Thoracic aorta (tissue), 2 donors: ENCODE data around the gene MED23. TPM values are rescaled to one million over a fixed set of nuclear protein-coding genes. Genes with fewer than 3 reads are reported as not detected.

Experiments
- ATAC-seq: fragments of 150-250 bp; one replicate; pipeline ENCODE4 v1.8.0; 2017; ENCODE audit warnings: low read depth; ENCODE audit not compliant: insufficient number of reproducible peaks, low FRiP score
- DNase-seq: peaks from one replicate; pipeline ENCODE4 v3.0.0-alpha.2; 2020; ENCODE audit warnings: low spot score
- H3K27ac ChIP-seq, 2 donors: fragments of 200-600 bp; sonication (generic); 1 replicate in 1 of 2; 2 replicates in 1 of 2; pipeline ENCODE4 v1.5.1; 2016; ENCODE audit warnings: mild to moderate bottlenecking in 2 of 2, moderate library complexity in 2 of 2
- H3K27me3 ChIP-seq: fragments of 200-600 bp; sonication (generic); replicated peaks from 2 replicates; pipeline ENCODE4 v1.6.0; 2016; ENCODE audit warnings: mild to moderate bottlenecking; ENCODE audit not compliant: insufficient read depth
- H3K36me3 ChIP-seq: fragments of 200-600 bp; sonication (generic); one replicate; pipeline ENCODE4 v1.5.1; 2016
- H3K4me1 ChIP-seq, 2 donors: fragments of 200-600 bp; sonication (generic); 1 replicate in 1 of 2; 2 replicates in 1 of 2; pipeline versions ENCODE4 v1.5.1 to v1.6.0; 2016; ENCODE audit warnings: low read depth in 2 of 2, mild to moderate bottlenecking in 1 of 2; ENCODE audit not compliant: control insufficient read depth in 1 of 2
- H3K4me3 ChIP-seq: fragments of 200-600 bp; sonication (generic); 2 replicates; pipeline ENCODE4 v1.5.1; 2016; ENCODE audit warnings: mild to moderate bottlenecking
- H3K9me3 ChIP-seq: fragments of 200-600 bp; sonication (generic); 2 replicates; pipeline ENCODE4 v1.5.1; 2016
- total RNA-seq, 2 donors: library from RNA; depleted of rRNA; stranded (reverse); fragments of >200 nt; gene quantifications; one replicate each; pipeline versions ENCODE4 v1.1.0 to v1.2.3, GENCODE V29; 2016
- TF ChIP-seq, protein P1 (sequence below): fragments of 200-600 bp; sonication (generic); IDR thresholded peaks from one replicate; pipeline ENCODE4 v1.5.1; 2019; ENCODE audit warnings: antibody characterized with exemption

Gene MED23
- total RNA-seq, 2 donors from 2014 or later, result 24.0 to 62.4 TPM

DNA sequence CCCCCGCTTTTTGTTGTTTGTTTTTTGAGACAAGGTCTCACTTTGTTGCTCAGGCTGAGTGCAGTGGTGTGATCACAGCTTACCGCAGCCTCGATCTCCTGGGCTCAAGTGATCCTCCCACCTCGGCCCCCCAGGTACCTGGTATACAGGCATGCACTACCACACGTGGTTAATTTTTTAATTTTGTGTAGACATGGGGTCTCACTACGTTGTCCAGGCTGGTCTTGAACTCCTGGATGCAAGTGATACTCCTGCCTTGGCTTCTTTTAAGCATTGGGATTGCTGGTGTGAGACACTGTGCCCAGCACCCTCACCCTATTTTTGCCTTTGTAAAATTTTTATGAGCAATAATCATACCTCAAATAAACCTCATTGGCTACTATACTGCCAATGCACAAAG lies 14.5 kb upstream of the MED23 start:
- no peaks in the 10 kb centered on the region for H3K9me3 ChIP-seq
- no peak overlapping the region for H3K4me3 ChIP-seq
- no peak overlapping the region for H3K27ac ChIP-seq
- TF ChIP-seq, protein P1, sequence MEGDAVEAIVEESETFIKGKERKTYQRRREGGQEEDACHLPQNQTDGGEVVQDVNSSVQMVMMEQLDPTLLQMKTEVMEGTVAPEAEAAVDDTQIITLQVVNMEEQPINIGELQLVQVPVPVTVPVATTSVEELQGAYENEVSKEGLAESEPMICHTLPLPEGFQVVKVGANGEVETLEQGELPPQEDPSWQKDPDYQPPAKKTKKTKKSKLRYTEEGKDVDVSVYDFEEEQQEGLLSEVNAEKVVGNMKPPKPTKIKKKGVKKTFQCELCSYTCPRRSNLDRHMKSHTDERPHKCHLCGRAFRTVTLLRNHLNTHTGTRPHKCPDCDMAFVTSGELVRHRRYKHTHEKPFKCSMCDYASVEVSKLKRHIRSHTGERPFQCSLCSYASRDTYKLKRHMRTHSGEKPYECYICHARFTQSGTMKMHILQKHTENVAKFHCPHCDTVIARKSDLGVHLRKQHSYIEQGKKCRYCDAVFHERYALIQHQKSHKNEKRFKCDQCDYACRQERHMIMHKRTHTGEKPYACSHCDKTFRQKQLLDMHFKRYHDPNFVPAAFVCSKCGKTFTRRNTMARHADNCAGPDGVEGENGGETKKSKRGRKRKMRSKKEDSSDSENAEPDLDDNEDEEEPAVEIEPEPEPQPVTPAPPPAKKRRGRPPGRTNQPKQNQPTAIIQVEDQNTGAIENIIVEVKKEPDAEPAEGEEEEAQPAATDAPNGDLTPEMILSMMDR, result no peak
- no peak for ATAC-seq
- no peaks in the 10 kb centered on the region for H3K4me1 ChIP-seq
- H3K27me3 ChIP-seq, result no peaks in the 10 kb centered on the region
- H3K36me3 ChIP-seq, result no peaks in the 10 kb centered on the region
- no peak for DNase-seq

DNA sequence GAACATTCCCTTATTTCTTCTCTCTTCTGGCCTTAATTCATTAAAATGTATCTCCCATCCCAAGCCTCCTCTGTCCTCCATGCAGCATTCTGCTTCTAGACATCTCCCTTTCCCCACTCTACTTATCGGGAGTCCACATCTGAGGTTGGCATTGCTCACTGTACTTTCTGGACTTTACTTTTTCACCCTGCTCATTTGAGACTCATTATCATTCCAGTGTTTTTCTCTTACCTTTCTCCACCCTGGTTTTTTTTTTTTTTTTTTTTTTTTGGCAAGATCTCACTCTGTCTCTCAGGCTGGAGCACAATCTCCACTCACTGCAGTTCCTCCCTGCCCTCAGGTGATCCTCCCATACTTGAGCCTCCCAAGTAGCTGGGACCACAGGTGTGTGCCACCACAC lies 13.5 kb upstream of the MED23 start:
- Histone ChIP-seq H3K27me3 (no peaks in the 10 kb centered on the region), H3K4me1 (no peaks in the 10 kb centered on the region), H3K9me3 (no peaks in the 10 kb centered on the region), H3K27ac (no peak overlapping the region), H3K36me3 (no peaks in the 10 kb centered on the region), H3K4me3 (no peak overlapping the region)
- ATAC-seq (no peak), DNase-seq (no peak)
- TF ChIP-seq, protein P1, result no peak

DNA sequence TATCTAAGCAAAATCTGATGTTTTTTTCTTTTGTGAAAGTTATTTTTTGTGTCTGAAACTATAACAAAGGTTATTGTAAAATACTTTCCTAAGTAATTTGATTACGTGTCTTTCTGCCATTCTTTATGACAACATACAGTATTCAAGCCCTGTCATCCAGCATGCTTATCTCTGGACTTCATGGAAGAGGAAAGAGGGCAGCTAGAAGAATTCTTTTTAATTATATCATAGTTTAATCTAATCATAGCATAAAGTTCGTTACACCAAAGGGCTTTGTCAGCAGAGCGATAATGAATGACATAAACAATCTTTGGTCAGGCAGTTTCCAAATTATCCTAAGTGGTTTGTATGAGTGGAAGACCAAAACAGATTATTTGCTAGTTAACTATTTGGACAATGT lies 12.5 kb upstream of the MED23 start:
- DNase-seq, result no peak
- Histone ChIP-seq H3K9me3 (no peaks in the 10 kb centered on the region), H3K27me3 (no peaks in the 10 kb centered on the region), H3K4me1 (no peaks in the 10 kb centered on the region), H3K27ac (no peak overlapping the region), H3K4me3 (no peak overlapping the region), H3K36me3 (no peaks in the 10 kb centered on the region)
- TF ChIP-seq, protein P1, result no peak
- ATAC-seq, result no peak

DNA sequence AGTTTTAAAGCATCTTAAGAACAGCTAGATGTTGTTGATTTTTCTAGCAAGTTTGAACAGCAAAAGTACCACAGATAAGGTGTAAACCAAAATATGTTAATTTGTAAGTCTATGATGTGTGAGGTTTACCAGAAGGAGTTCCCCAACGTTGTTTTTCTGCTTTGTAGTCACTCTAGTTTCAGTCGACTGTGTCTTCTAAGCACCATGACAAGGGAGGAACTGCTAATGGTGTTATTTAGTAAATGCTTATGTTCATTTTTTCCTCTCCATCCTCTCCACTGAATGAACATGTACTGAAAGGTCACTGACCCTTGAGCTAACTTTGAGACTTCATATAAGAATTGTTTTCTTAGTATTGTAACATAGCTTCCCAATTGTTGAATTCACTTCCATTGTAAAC lies 12.1 kb upstream of the MED23 start:
- Histone ChIP-seq H3K27ac (no peak overlapping the region), H3K4me3 (no peak overlapping the region), H3K4me1 (no peaks in the 10 kb centered on the region), H3K9me3 (no peaks in the 10 kb centered on the region), H3K27me3 (no peaks in the 10 kb centered on the region), H3K36me3 (no peaks in the 10 kb centered on the region)
- DNase-seq (no peak), ATAC-seq (no peak)
- TF ChIP-seq, protein P1, result no peak

DNA sequence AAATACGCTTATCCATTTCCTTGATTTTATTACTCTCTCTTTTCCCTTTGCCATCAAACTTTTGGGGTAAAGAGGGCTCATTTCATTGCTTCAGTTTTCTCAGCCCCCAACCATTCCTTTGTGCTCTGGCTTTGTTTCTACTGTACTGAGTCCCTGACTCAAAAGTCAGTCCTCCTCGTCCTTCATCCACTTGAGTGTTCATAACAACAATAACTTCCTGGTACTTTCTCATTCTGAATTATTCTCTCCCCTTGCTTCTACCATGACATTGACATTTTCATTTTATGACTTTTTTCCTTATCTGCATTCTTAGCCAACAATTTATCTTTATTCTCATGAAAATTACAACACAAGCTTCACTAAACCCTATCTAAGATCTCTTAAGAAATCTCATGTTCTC lies 10.0 kb upstream of the MED23 start:
- Histone ChIP-seq H3K27ac (no peak overlapping the region), H3K36me3 (no peaks in the 10 kb centered on the region), H3K27me3 (no peaks in the 10 kb centered on the region), H3K4me3 (no peak overlapping the region), H3K9me3 (no peaks in the 10 kb centered on the region), H3K4me1 (no peaks in the 10 kb centered on the region)
- DNase-seq (no peak), ATAC-seq (no peak)
- TF ChIP-seq, protein P1, result no peak
